HFF-Myc (cell line): ENCODE measurements around the gene ARHGAP15.

Source experiments
- DNase-seq: peaks from one replicate; pipeline ENCODE4 v3.0.0-alpha.2; 2011; ENCODE audit warnings: low read depth; ENCODE audit errors: extremely low read depth
- H3K4me3 ChIP-seq: replicated peaks from 2 replicates; pipeline ENCODE4 v1.5.1; 2011; ENCODE audit warnings: low read depth, mild to moderate bottlenecking, control low read depth, low read length
- CTCF ChIP-seq: IDR thresholded peaks from 2 replicates; pipeline ENCODE4 v1.5.1; 2012; ENCODE audit warnings: mild to moderate bottlenecking, low read depth, low read length, control low read depth; ENCODE audit errors: missing control alignments

Gene ARHGAP15

GRCh38 chr2:143347901-143348414 is 218.7 kb downstream of the ARHGAP15 start:
- no peak for DNase-seq
- no peak overlapping the region for H3K4me3 ChIP-seq
- TF ChIP-seq CTCF = no peak

GRCh38 chr2:143354050-143354750 is 225.0 kb downstream of the ARHGAP15 start:
- DNase-seq = no peak
- H3K4me3 ChIP-seq = no peak overlapping the region
- TF ChIP-seq CTCF = no peak

GRCh38 chr2:143355870-143356269 is 226.7 kb downstream of the ARHGAP15 start:
- no peak for DNase-seq
- no peak overlapping the region for H3K4me3 ChIP-seq

GRCh38 chr2:143356336-143356735 is 227.1 kb downstream of the ARHGAP15 start:
- no peak for DNase-seq
- H3K4me3 ChIP-seq = no peak overlapping the region
- TF ChIP-seq CTCF = no peak

More at GRCh38 chr2:143355870-143356269, 226.7 kb downstream of the ARHGAP15 start:
- no peak for TF ChIP-seq CTCF

- DNase-seq = no peak
Observed at GRCh38 chr2:143356736-143357446, 227.7 kb downstream of the ARHGAP15 start.

GRCh38 chr2:143357966-143358365 is 228.7 kb downstream of the ARHGAP15 start:
- no peak for TF ChIP-seq CTCF
- H3K4me3 ChIP-seq = no peak overlapping the region
- no peak for DNase-seq

More at GRCh38 chr2:143356736-143357446, 227.7 kb downstream of the ARHGAP15 start:
- TF ChIP-seq CTCF = no peak
- H3K4me3 ChIP-seq = no peak overlapping the region
